ENCODE data around the gene PPIG.

- TF ChIP-seq CTCF (IDR thresholded peaks at IDR 0.05) (no peak), POLR2A (IDR thresholded peaks at IDR 0.05) (no peak)
These were observed 99.4 kb downstream of the PPIG start for GRCh38 chr2:169683425-169684134.

Measured in adrenal gland (tissue), 5 donors.